ENCODE measurements around the gene TBC1D19.
"Not testable (repeated sequence)": the region's sequence is repeated elsewhere in the genome, so short reads cannot be mapped to it uniquely, and the experiment has no call there.

Gene TBC1D19
- total RNA-seq = 9.8 to 18.2 (median 18.1) reads per million in 4 donors

GRCh38 chr4:26583865-26584652, at the start of gene TBC1D19:
Gene TBC1D19 (plus strand): TSS chr4:26584084. CDS start chr4:26584194, 110 bp downstream.
- peak; percentile 59 to 91 (median 76) for DNase-seq

- no peak for DNase-seq
These were observed 40.9 kb upstream of the TBC1D19 start for GRCh38 chr4:26542991-26543390.

GRCh38 chr4:26544421-26544820, 39.5 kb upstream of the TBC1D19 start:
- DNase-seq = no peak

- DNase-seq = not testable (repeated sequence)
These were observed 35.5 kb upstream of the TBC1D19 start for GRCh38 chr4:26548379-26548778.

- DNase-seq = no peak
These were observed 26.7 kb upstream of the TBC1D19 start for GRCh38 chr4:26557164-26557563.

- no peak for DNase-seq
These were observed 25.6 kb upstream of the TBC1D19 start for GRCh38 chr4:26558166-26558895.

- no peak for DNase-seq
These were observed 17.8 kb upstream of the TBC1D19 start for GRCh38 chr4:26566133-26566532.

- no peak for DNase-seq
These were observed 15.4 kb upstream of the TBC1D19 start for GRCh38 chr4:26568446-26568994.

GRCh38 chr4:26570596-26570995, 13.3 kb upstream of the TBC1D19 start:
- DNase-seq = no peak

GRCh38 chr4:26573389-26573794, 10.5 kb upstream of the TBC1D19 start:
- no peak for DNase-seq

GRCh38 chr4:26574563-26574962, 9.3 kb upstream of the TBC1D19 start:
- DNase-seq = no peak

GRCh38 chr4:26576231-26576739, 7.6 kb upstream of the TBC1D19 start:
- DNase-seq = no peak

GRCh38 chr4:26577066-26577465, 6.8 kb upstream of the TBC1D19 start:
- no peak for DNase-seq

GRCh38 chr4:26579169-26579568, 4.7 kb upstream of the TBC1D19 start:
- DNase-seq = no peak

- not testable (repeated sequence) for DNase-seq
These were observed 2.5 kb upstream of the TBC1D19 start for GRCh38 chr4:26581341-26581740.

- no peak for DNase-seq
These were observed 383 bp upstream of the TBC1D19 start for GRCh38 chr4:26583538-26583864.

GRCh38 chr4:26584725-26585124, 841 bp downstream of the TBC1D19 start:
- no peak for DNase-seq

- DNase-seq = no peak
These were observed 5.8 kb downstream of the TBC1D19 start for GRCh38 chr4:26589705-26590104.

GRCh38 chr4:26590639-26591038, 6.8 kb downstream of the TBC1D19 start:
- no peak for DNase-seq

- DNase-seq = not testable (repeated sequence)
These were observed 9.7 kb downstream of the TBC1D19 start for GRCh38 chr4:26593557-26593956.

- DNase-seq = no peak
These were observed 10.5 kb downstream of the TBC1D19 start for GRCh38 chr4:26594371-26594770.

GRCh38 chr4:26594778-26595177, 10.9 kb downstream of the TBC1D19 start:
- DNase-seq = no peak

- no peak for DNase-seq
These were observed 13.0 kb downstream of the TBC1D19 start for GRCh38 chr4:26596843-26597242.

GRCh38 chr4:26601204-26601603, 17.3 kb downstream of the TBC1D19 start:
- DNase-seq = no peak
